GM18907 (cell line): ENCODE measurements around the gene BPIFB1.

Source experiments
- ATAC-seq: cut with Tn5 transposase; IDR thresholded peaks from one replicate; pipeline ENCODE4 v1.9.1; 2021; ENCODE audit warnings: mild to moderate bottlenecking, moderate library complexity; ENCODE audit not compliant: unreplicated experiment

The BPIFB1 gene

GRCh38 chr20:33272155-33272873 is 10.7 kb upstream of the BPIFB1 start:
- no peak for ATAC-seq

- ATAC-seq = no peak
Measured at GRCh38 chr20:33273117-33273851, 9.7 kb upstream of the BPIFB1 start.

GRCh38 chr20:33275215-33275614 is 7.8 kb upstream of the BPIFB1 start:
- no peak for ATAC-seq

- ATAC-seq = no peak
Measured at GRCh38 chr20:33275871-33276270, 7.1 kb upstream of the BPIFB1 start.

- no peak for ATAC-seq
Measured at GRCh38 chr20:33276303-33277113, 6.5 kb upstream of the BPIFB1 start.

GRCh38 chr20:33277471-33278441 is 5.3 kb upstream of the BPIFB1 start:
- no peak for ATAC-seq

- ATAC-seq = no peak
Measured at GRCh38 chr20:33278700-33279099, 4.3 kb upstream of the BPIFB1 start.

GRCh38 chr20:33279261-33279910 is 3.6 kb upstream of the BPIFB1 start:
- no peak for ATAC-seq

GRCh38 chr20:33280000-33280680 is 2.9 kb upstream of the BPIFB1 start:
- no peak for ATAC-seq

GRCh38 chr20:33280775-33281174 is 2.2 kb upstream of the BPIFB1 start:
- ATAC-seq = no peak

- ATAC-seq = no peak
Measured at GRCh38 chr20:33281550-33282146, 1.4 kb upstream of the BPIFB1 start.

- no peak for ATAC-seq
Measured at GRCh38 chr20:33282196-33282934, 649 bp upstream of the BPIFB1 start.

GRCh38 chr20:33284284-33284683 is 1.3 kb downstream of the BPIFB1 start:
- ATAC-seq = no peak

GRCh38 chr20:33284937-33285336 is 1.9 kb downstream of the BPIFB1 start:
- no peak for ATAC-seq

- ATAC-seq = no peak
Measured at GRCh38 chr20:33285861-33286495, 3.0 kb downstream of the BPIFB1 start.

GRCh38 chr20:33287884-33288283 is 4.9 kb downstream of the BPIFB1 start:
- no peak for ATAC-seq

- no peak for ATAC-seq
Measured at GRCh38 chr20:33290852-33291251, 7.8 kb downstream of the BPIFB1 start.

GRCh38 chr20:33291416-33291815 is 8.4 kb downstream of the BPIFB1 start:
- no peak for ATAC-seq
